H9 (cell line): ENCODE data around the gene RAP1B. TPM values are rescaled to one million over a fixed set of nuclear protein-coding genes. Genes with fewer than 3 reads are reported as not detected.

ENCODE experiments used
- DNase-seq: peaks from one replicate; pipeline ENCODE4 v3.0.0-alpha.2; 2017
- H2AFZ ChIP-seq: one replicate; pipeline ENCODE4 v1.6.1; 2013; ENCODE audit warnings: mild to moderate bottlenecking, low read length, control low read depth, moderate library complexity
- H2AK5ac ChIP-seq: 2 replicates; pipeline ENCODE4 v1.6.1; 2013; ENCODE audit warnings: low read length, control low read depth, mixed read lengths; ENCODE audit not compliant: insufficient read length
- H2BK120ac ChIP-seq: one replicate; pipeline ENCODE4 v1.6.1; 2013; ENCODE audit warnings: low read depth, mild to moderate bottlenecking, low read length, control low read depth, inconsistent platforms; ENCODE audit not compliant: poor library complexity, severe bottlenecking
- H2BK12ac ChIP-seq: 2 replicates; pipeline ENCODE4 v1.6.1; 2013; ENCODE audit warnings: low read length, control low read depth, mixed read lengths, low read depth; ENCODE audit not compliant: insufficient read length
- H2BK15ac ChIP-seq: 2 replicates; pipeline ENCODE4 v1.6.1; 2013; ENCODE audit warnings: low read depth, low read length, control low read depth
- H2BK20ac ChIP-seq: one replicate; pipeline ENCODE4 v1.6.1; 2013; ENCODE audit warnings: low read depth, mild to moderate bottlenecking, low read length, control low read depth, inconsistent platforms; ENCODE audit not compliant: poor library complexity, severe bottlenecking
- H2BK5ac ChIP-seq: 2 replicates; pipeline ENCODE4 v1.6.1; 2013; ENCODE audit warnings: low read length, control low read depth, mixed read lengths; ENCODE audit not compliant: insufficient read length
- H3K14ac ChIP-seq: 2 replicates; pipeline ENCODE4 v1.6.1; 2013; ENCODE audit warnings: low read length, control low read depth; ENCODE audit not compliant: insufficient read depth
- H3K18ac ChIP-seq: 2 replicates; pipeline ENCODE4 v1.6.1; 2013; ENCODE audit warnings: low read depth, mild to moderate bottlenecking, mixed read lengths, low read length, control low read depth; ENCODE audit not compliant: insufficient read length
- H3K23ac ChIP-seq: 2 replicates; pipeline ENCODE4 v1.6.1; 2013; ENCODE audit warnings: low read length, control low read depth, mixed read lengths, low read depth; ENCODE audit not compliant: insufficient read length
- H3K23me2 ChIP-seq: 2 replicates; pipeline ENCODE4 v1.6.1; 2013; ENCODE audit warnings: low read depth, mild to moderate bottlenecking, mixed read lengths, low read length, control low read depth; ENCODE audit not compliant: insufficient read length, poor library complexity, severe bottlenecking
- H3K27ac ChIP-seq: 2 replicates; pipeline ENCODE4 v1.5.1; 2013; ENCODE audit warnings: low read length, control low read depth, mixed read lengths, low read depth; ENCODE audit not compliant: insufficient read length
- H3K27me3 ChIP-seq: 2 replicates; pipeline ENCODE4 v1.6.1; 2013; ENCODE audit warnings: low read length, control low read depth, inconsistent platforms; ENCODE audit not compliant: insufficient read depth
- H3K4ac ChIP-seq: 2 replicates; pipeline ENCODE4 v1.6.1; 2013; ENCODE audit warnings: low read depth, mild to moderate bottlenecking, control low read depth, inconsistent platforms, low read length, moderate library complexity
- H3K4me1 ChIP-seq: 2 replicates; pipeline ENCODE4 v1.6.1; 2013; ENCODE audit warnings: low read length, control low read depth, inconsistent platforms; ENCODE audit not compliant: insufficient read depth
- H3K4me2 ChIP-seq: 2 replicates; pipeline ENCODE4 v1.6.1; 2013; ENCODE audit warnings: low read length, control low read depth, mixed read lengths; ENCODE audit not compliant: insufficient read length, insufficient read depth
- H3K56ac ChIP-seq: 2 replicates; pipeline ENCODE4 v1.6.1; 2013; ENCODE audit warnings: low read depth, mild to moderate bottlenecking, mixed read lengths, low read length, control low read depth; ENCODE audit not compliant: insufficient read length
- H3K79me1 ChIP-seq: 2 replicates; pipeline ENCODE4 v1.6.1; 2013; ENCODE audit warnings: low read depth, mild to moderate bottlenecking, moderate library complexity, low read length, control low read depth, inconsistent platforms; ENCODE audit not compliant: insufficient read depth, poor library complexity, severe bottlenecking
- H3K79me2 ChIP-seq: 2 replicates; pipeline ENCODE4 v1.6.1; 2013; ENCODE audit warnings: low read length, control low read depth, inconsistent platforms; ENCODE audit not compliant: insufficient read depth
- H3K9ac ChIP-seq: 2 replicates; pipeline ENCODE4 v1.6.1; 2013; ENCODE audit warnings: low read length, control low read depth, mixed read lengths; ENCODE audit not compliant: insufficient read length; ENCODE audit errors: extremely low read depth
- H3K9me3 ChIP-seq: one replicate; pipeline ENCODE4 v1.6.1; 2013; ENCODE audit warnings: low read depth, low read length, inconsistent platforms; ENCODE audit not compliant: control insufficient read depth
- H3T11ph ChIP-seq: one replicate; pipeline ENCODE4 v1.6.1; 2013; ENCODE audit warnings: mild to moderate bottlenecking, low read length, control low read depth, inconsistent platforms
- H4K20me1 ChIP-seq: one replicate; pipeline ENCODE4 v1.6.1; 2013; ENCODE audit not compliant: control insufficient read depth, insufficient read length, insufficient read depth
- H4K5ac ChIP-seq: 2 replicates; pipeline ENCODE4 v1.6.1; 2013; ENCODE audit warnings: low read depth, mild to moderate bottlenecking, mixed read lengths, low read length, control low read depth; ENCODE audit not compliant: insufficient read length
- H4K8ac ChIP-seq: replicated peaks from 2 replicates; pipeline ENCODE4 v1.6.1; 2013; ENCODE audit warnings: low read length, control low read depth, mixed read lengths, low read depth; ENCODE audit not compliant: insufficient read length
- H4K91ac ChIP-seq: 2 replicates; pipeline ENCODE4 v1.6.1; 2013; ENCODE audit warnings: low read depth, mild to moderate bottlenecking, moderate library complexity, mixed read lengths, low read length, control low read depth; ENCODE audit not compliant: insufficient read length
- H3K27ac Mint-ChIP-seq, 3 experiments: 2 replicates in 2 of 3; 3 replicates in 1 of 3; pipeline ENCODE4 v1.8.0; 2020 to 2021; ENCODE audit warnings: mixed read lengths in 3 of 3, mild to moderate bottlenecking in 1 of 3, moderate library complexity in 1 of 3
- H3K27me3 Mint-ChIP-seq: 2 replicates; pipeline ENCODE4 v1.8.0; 2021; ENCODE audit warnings: low read depth, mild to moderate bottlenecking, moderate library complexity, mixed read lengths
- H3K36me3 Mint-ChIP-seq, 3 experiments: 2 replicates in 2 of 3; 3 replicates in 1 of 3; pipeline ENCODE4 v1.8.0; 2020 to 2021; ENCODE audit warnings: low read depth in 3 of 3, mixed read lengths in 3 of 3; ENCODE audit not compliant: insufficient read depth in 1 of 3
- H3K4me1 Mint-ChIP-seq, 2 experiments: 2 replicates each; pipeline ENCODE4 v1.8.0; 2020; ENCODE audit warnings: mixed read lengths in 2 of 2
- H3K4me3 Mint-ChIP-seq, 2 experiments: 2 replicates in 1 of 2; 3 replicates in 1 of 2; pipeline ENCODE4 v1.8.0; 2020 to 2021; ENCODE audit warnings: mild to moderate bottlenecking in 2 of 2, mixed read lengths in 2 of 2, moderate library complexity in 1 of 2
- H3K9me3 Mint-ChIP-seq, 2 experiments: 2 replicates in 1 of 2; 3 replicates in 1 of 2; pipeline ENCODE4 v1.8.0; 2020; ENCODE audit warnings: mild to moderate bottlenecking in 2 of 2, mixed read lengths in 2 of 2, moderate library complexity in 1 of 2
- CTCF ChIP-seq: fragments of 200-600 bp; sonication (generic); conservative IDR thresholded peaks from 3 replicates; pipeline ENCODE4 v1.8.0; 2021; ENCODE audit warnings: antibody characterized with exemption, mild to moderate bottlenecking
- WGBS: extraction: QIAGEN DNeasy Blood & Tissue Kit; methylation state at CpG from one replicate; pipeline ENCODE4 v1.1.7; 2013; ENCODE audit warnings: missing lambda C conversion rate, low lambda C conversion rate, mixed read lengths; ENCODE audit not compliant: insufficient read length; ENCODE audit errors: extremely low coverage; 5-methylcytosine and 5-hydroxymethylcytosine counted together
- total RNA-seq: library from RNA; stranded (reverse); gene quantifications from 2 replicates; pipeline ENCODE4 v1.2.1, GENCODE V29; 2021

RAP1B gene
- total RNA-seq, 1 experiment from 2014 or later: 97.7 TPM

- peak overlapping the region in 1 of 3 experiments; percentile 77; a peak in 2 of 7 replicates for H3K27ac Mint-ChIP-seq
- WGBS: no CpG with 5 or more reads among the region's 7 CpGs
Measured at GRCh38 chr12:68630598-68630997, 19.9 kb downstream of the RAP1B start.

More at GRCh38 chr12:68630598-68630997, 19.9 kb downstream of the RAP1B start:
- Histone ChIP-seq H2BK5ac (no peak overlapping the region), H3K9ac (no peak overlapping the region), H4K8ac (no peak overlapping the region), H3K14ac (no peak overlapping the region), H3K79me2 (peaks cover 6% of the 10 kb centered on the region; the same call in 1 of the 2 replicates), H3K4ac (no peak overlapping the region), H3K9me3 (no peaks in the 10 kb centered on the region), H3K23ac (no peak overlapping the region), H3K18ac (no peak overlapping the region), H2AK5ac (no peak overlapping the region), H2BK12ac (no peak overlapping the region), H3K27me3 (no peaks in the 10 kb centered on the region), H2AFZ (no peak overlapping the region), H3K23me2 (no peaks in the 10 kb centered on the region), H3K4me2 (no peak overlapping the region), H4K91ac (no peak overlapping the region), H4K5ac (no peak overlapping the region), H2BK120ac (no peak overlapping the region), H3K56ac (no peak overlapping the region), H2BK15ac (no peak overlapping the region), H3K79me1 (peaks cover 15% of the 10 kb centered on the region), H4K20me1 (no peaks in the 10 kb centered on the region), H2BK20ac (no peak overlapping the region), H3T11ph (no peak overlapping the region), H3K4me1 (no peaks in the 10 kb centered on the region), H3K27ac (no peak overlapping the region)
- Mint-ChIP-seq H3K36me3 (peaks cover 24 to 28% (median 27%) of the 10 kb centered on the region in 3 experiments), H3K27me3 (no peaks in the 10 kb centered on the region), H3K4me1 (no peaks in the 10 kb centered on the region), H3K9me3 (peaks cover 11% of the 10 kb centered on the region in 2 experiments; a peak in 4 of 5 replicates), H3K4me3 (no peak overlapping the region)
- DNase-seq: no peak
- TF ChIP-seq CTCF: no peak
